SH-SY5Y (cell line): ENCODE data around the gene ANGEL2.

Experiments
- GATA2 ChIP-seq: IDR thresholded peaks from 2 replicates; pipeline ENCODE4 v1.6.1; 2011; ENCODE audit warnings: mild to moderate bottlenecking, low read depth, low read length
- GATA3 ChIP-seq: IDR thresholded peaks from 2 replicates; pipeline ENCODE4 v1.6.1; 2011; ENCODE audit warnings: low read depth, mild to moderate bottlenecking, low read length, moderate library complexity

DNA sequence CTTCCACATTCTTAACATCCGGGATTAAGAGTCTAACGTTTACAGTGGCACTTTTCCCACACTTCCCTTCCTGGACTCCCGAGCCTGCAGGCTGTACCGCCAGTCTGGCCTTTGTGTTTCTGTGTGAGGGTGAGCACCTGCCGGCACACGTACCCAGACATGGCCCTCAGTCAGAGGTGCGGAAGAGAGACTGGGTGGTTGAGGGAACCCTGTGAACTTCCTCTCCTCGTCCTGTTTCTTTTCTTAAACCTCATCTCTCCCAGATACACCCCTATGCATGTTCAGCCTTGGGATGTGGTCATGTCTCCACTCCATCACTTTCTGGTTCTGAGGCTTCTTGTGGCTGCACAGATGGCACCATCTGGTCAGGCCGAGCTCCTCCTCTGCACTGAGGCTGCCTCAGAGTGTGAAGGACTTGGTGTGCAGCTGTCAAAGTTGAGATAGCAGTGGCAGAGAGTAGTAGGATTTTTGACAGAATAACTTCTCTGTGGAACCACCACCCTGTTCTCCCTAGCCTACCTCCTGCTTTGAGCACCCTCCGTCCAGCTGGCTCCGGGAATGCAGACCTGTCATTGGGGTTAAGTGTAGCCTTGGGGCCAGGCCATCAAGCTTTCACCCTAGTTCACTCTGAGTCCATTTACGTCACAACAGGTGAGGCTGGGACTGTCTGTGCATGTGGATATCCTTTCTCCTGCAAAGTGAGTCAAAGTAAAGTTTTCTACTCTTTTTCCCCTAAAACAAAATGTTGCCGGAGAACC is 33.9 kb downstream of the ANGEL2 start:
- TF ChIP-seq GATA3: no peak
- TF ChIP-seq GATA2: no peak
